GM23248 (cell line): ENCODE measurements around the gene CFC1B. TPM values are rescaled to one million over a fixed set of nuclear protein-coding genes. Genes with fewer than 3 reads are reported as not detected.
"Not testable (repeated sequence)": the region's sequence is repeated elsewhere in the genome, so short reads cannot be mapped to it uniquely, and the experiment has no call there.

Experiments used
- DNase-seq: peaks from one replicate; pipeline ENCODE4 v3.0.0-alpha.2; 2015
- H2AFZ ChIP-seq: fragments of 200-600 bp; sonication (generic); 2 replicates; pipeline ENCODE4 v1.6.1; 2016; ENCODE audit warnings: antibody characterized with exemption
- H3F3A ChIP-seq: fragments of 200-600 bp; sonication (generic); 2 replicates; pipeline ENCODE4 v1.6.1; 2016; ENCODE audit warnings: mild to moderate bottlenecking, antibody characterized with exemption, mixed run types; ENCODE audit not compliant: insufficient read depth
- H3K27ac ChIP-seq: fragments of 200-600 bp; sonication (generic); 2 replicates; pipeline ENCODE4 v1.5.1; 2016; ENCODE audit warnings: mild to moderate bottlenecking
- H3K27me3 ChIP-seq: fragments of 200-600 bp; sonication (generic); replicated peaks from 2 replicates; pipeline ENCODE4 v1.6.1; 2016; ENCODE audit warnings: mild to moderate bottlenecking; ENCODE audit not compliant: insufficient read depth
- H3K36me3 ChIP-seq: fragments of 200-600 bp; sonication (generic); 2 replicates; pipeline ENCODE4 v1.6.1; 2016; ENCODE audit warnings: low read depth, mild to moderate bottlenecking
- H3K4me1 ChIP-seq: fragments of 200-600 bp; sonication (generic); 2 replicates; pipeline ENCODE4 v1.6.1; 2016; ENCODE audit warnings: mild to moderate bottlenecking; ENCODE audit not compliant: insufficient read depth
- H3K4me2 ChIP-seq: fragments of 200-600 bp; sonication (generic); one replicate; pipeline ENCODE4 v1.6.1; 2016; ENCODE audit warnings: mild to moderate bottlenecking; ENCODE audit not compliant: unreplicated experiment
- H3K4me3 ChIP-seq: fragments of 200-600 bp; sonication (generic); 2 replicates; pipeline ENCODE4 v1.5.1; 2016; ENCODE audit warnings: mild to moderate bottlenecking
- H3K79me2 ChIP-seq: fragments of 200-600 bp; sonication (generic); 2 replicates; pipeline ENCODE4 v1.6.1; 2016; ENCODE audit warnings: mild to moderate bottlenecking; ENCODE audit not compliant: insufficient read depth
- H3K9ac ChIP-seq: fragments of 200-600 bp; sonication (generic); 2 replicates; pipeline ENCODE4 v1.6.1; 2016; ENCODE audit warnings: mild to moderate bottlenecking
- H3K9me2 ChIP-seq: fragments of 200-600 bp; sonication (generic); 2 replicates; pipeline ENCODE4 v1.6.1; 2016; ENCODE audit warnings: mixed run types, mild to moderate bottlenecking, moderate library complexity; ENCODE audit not compliant: insufficient read depth
- H3K9me3 ChIP-seq: fragments of 200-600 bp; sonication (generic); one replicate; pipeline ENCODE4 v1.6.1; 2017; ENCODE audit warnings: low read depth
- H4K20me1 ChIP-seq: fragments of 200-600 bp; sonication (generic); 2 replicates; pipeline ENCODE4 v1.6.0; 2016; ENCODE audit not compliant: insufficient read depth
- WGBS, 2 experiments: methylation state at CpG; one replicate each; pipeline ENCODE4 v1.1.6; 2015 to 2017; ENCODE audit warnings: low lambda C conversion rate in 2 of 2, low coverage in 1 of 2; ENCODE audit errors: missing lambda C conversion rate in 2 of 2; 5-methylcytosine and 5-hydroxymethylcytosine counted together
- in situ Hi-C: fragments of 300-500 bp; cut with MboI; formaldehyde crosslinking; loops from 2 replicates; pipeline ENCODE4 v1.15.0; 2020
- polyA plus RNA-seq: library from polyadenylated mRNA; unstranded; fragments of >200 nt; fragmentation: Nextera tagmentation; extraction: Ambion mirVana; gene quantifications from 2 replicates; pipeline ENCODE4 v1.2.1, GENCODE V29; 2016
- small RNA-seq: library from RNA; depleted of rRNA; stranded (forward); fragments of <200 nt; gene quantifications from one replicate; pipeline ENCODE3, GENCODE V24; 2014; ENCODE audit warnings: low read depth, low replicate concordance
- total RNA-seq: library from RNA; depleted of rRNA; stranded (reverse); fragments of >200 nt; shearing (Covaris generic); gene quantifications from 2 replicates; pipeline ENCODE4 v1.2.3, GENCODE V29; 2014; rRNA removed

CFC1B gene
- total and polyA plus RNA-seq, 2 experiments from 2014 or later = not detected

DNA sequence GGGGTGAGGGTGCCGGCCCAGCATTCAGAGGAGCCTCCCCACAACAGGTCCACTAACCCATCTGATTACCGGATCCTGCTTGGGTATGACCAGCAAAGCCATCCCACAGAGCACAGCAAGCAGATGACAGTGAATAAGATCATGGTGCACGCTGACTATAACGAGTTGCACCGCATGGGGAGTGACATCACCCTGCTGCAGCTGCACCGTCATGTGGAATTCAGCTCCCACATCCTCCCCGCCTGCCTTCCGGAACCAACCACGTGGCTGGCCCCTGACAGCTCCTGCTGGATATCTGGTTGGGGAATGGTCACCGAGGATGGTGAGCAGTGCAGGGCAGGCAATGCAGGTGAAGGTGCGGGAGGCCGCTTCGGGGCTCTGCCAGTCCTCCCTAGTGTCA lies 53.2 kb downstream of the CFC1B start:
- DNase-seq, H3K4me2 ChIP-seq, H4K20me1 ChIP-seq, H3K4me3 ChIP-seq, H3K36me3 ChIP-seq, H3K4me1 ChIP-seq, H3K27me3 ChIP-seq, H3K9me2 ChIP-seq, in situ Hi-C loops, H2AFZ ChIP-seq, H3K27ac ChIP-seq, H3F3A ChIP-seq, H3K9me3 ChIP-seq, H3K79me2 ChIP-seq, H3K9ac ChIP-seq: not testable (repeated sequence)
- 19 to 26% methylated on average over 4 to 7 of the region's 13 CpGs for WGBS, 2 experiments

DNA sequence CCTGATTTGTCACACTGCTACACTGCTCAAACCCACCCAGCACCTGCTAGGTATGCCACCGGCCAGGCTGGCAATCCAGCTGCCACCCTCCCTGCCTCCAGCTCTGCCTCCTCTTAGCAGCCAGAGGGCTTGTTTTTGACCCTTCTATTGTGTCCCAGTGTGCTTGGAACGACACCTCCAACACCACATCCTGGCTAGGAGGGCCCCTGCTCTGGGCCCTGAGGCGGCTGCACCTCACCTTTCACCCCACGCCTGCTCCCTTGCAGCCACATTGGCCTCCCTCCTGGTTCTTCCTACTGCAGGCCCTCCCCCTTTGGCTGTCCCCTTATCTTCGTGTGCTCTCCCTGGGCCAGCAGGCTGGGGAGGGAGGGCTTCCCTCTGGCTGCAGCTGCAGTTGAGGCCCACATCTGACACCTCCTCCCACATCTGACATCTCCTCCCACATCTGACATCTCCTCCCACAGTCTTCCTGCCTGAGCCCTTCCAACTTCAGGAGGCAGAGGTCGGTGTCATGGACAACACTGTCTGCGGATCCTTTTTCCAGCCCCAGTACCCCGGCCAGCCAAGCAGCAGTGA lies 55.3 kb downstream of the CFC1B start:
- H3K9me2 ChIP-seq, H3K36me3 ChIP-seq, H3K4me3 ChIP-seq, H2AFZ ChIP-seq, DNase-seq, H3K27me3 ChIP-seq, H3K4me1 ChIP-seq, H3K9me3 ChIP-seq, H4K20me1 ChIP-seq, H3K79me2 ChIP-seq, H3K27ac ChIP-seq, in situ Hi-C loops, H3F3A ChIP-seq, H3K4me2 ChIP-seq, H3K9ac ChIP-seq: not testable (repeated sequence)
- WGBS, 2 experiments = no CpG with 5 or more reads among the region's 8 CpGs

DNA sequence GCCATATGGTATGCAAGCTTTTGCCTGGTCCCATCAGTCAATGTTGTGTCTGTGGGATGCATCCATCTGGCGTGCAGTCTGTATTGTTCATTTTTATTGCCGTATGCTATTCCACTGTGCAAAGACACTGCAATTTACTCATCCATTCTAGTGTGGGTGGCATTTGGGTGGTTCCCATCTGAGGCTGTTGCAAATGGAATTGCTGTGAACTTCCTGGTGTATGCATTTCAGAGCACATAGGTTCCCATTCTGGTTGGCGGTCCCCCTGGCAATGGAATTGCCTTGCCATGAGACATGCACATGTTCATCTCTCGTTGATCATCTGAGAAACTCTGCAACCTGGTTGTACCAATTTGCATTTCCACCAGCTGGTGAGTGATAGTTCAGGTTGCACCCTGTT lies 56.5 kb downstream of the CFC1B start:
- H3K4me1 ChIP-seq, H3K79me2 ChIP-seq, H4K20me1 ChIP-seq, H3F3A ChIP-seq, DNase-seq, H3K27me3 ChIP-seq, H3K4me2 ChIP-seq, H2AFZ ChIP-seq, H3K9ac ChIP-seq, H3K9me3 ChIP-seq, in situ Hi-C loops, H3K36me3 ChIP-seq, H3K9me2 ChIP-seq, H3K27ac ChIP-seq, H3K4me3 ChIP-seq: not testable (repeated sequence)
- no CpG with 5 or more reads among the region's 4 CpGs for WGBS, 2 experiments

Small RNA genes lying within 50 kb of the gene (small RNA-seq; reads per million reads assigned to genes)
- gene RF00017 (not detected), gene RNU6-473P (not detected)

Other genes with a start within 250 kb of the CFC1B start
- gene IMP4, start 178.3 kb upstream of the CFC1B start, total RNA-seq = 109 and 110 TPM in 2 replicates
- gene IMP4, start 178.3 kb upstream of the CFC1B start, polyA plus RNA-seq = 79.1 and 90.4 TPM in 2 replicates
- gene PTPN18, start 165.2 kb upstream of the CFC1B start, total RNA-seq = 17.5 and 24.3 TPM in 2 replicates
- 19.1 and 19.2 TPM in 2 replicates for gene PTPN18, start 165.2 kb upstream of the CFC1B start, polyA plus RNA-seq
- not detected in 2 replicates for gene POTEI, start 11.9 kb upstream of the CFC1B start, total RNA-seq
- not detected in 2 replicates for gene POTEI, start 11.9 kb upstream of the CFC1B start, polyA plus RNA-seq
- gene CFC1, start 78.4 kb downstream of the CFC1B start, total RNA-seq = not detected in 2 replicates
- gene CFC1, start 78.4 kb downstream of the CFC1B start, polyA plus RNA-seq = not detected in 2 replicates
- not detected in 2 replicates for gene POTEJ, start 90.2 kb downstream of the CFC1B start, total RNA-seq
- not detected in 2 replicates for gene POTEJ, start 90.2 kb downstream of the CFC1B start, polyA plus RNA-seq
- not detected in 2 replicates for gene GPR148, start 207.8 kb downstream of the CFC1B start, total RNA-seq
- gene GPR148, start 207.8 kb downstream of the CFC1B start, polyA plus RNA-seq = not detected in 2 replicates
- not detected in 2 replicates for gene AMER3, start 234.3 kb downstream of the CFC1B start, total RNA-seq
- gene AMER3, start 234.3 kb downstream of the CFC1B start, polyA plus RNA-seq = not detected in 2 replicates